GM18873 (cell line): Measurements from ENCODE around the gene BPIFB4.
"Not testable (repeated sequence)": the region's sequence is repeated elsewhere in the genome, so short reads cannot be mapped to it uniquely, and the experiment has no call there.

ENCODE experiments used
- ATAC-seq: cut with Tn5 transposase; IDR thresholded peaks from one replicate; pipeline ENCODE4 v1.9.1; 2021; ENCODE audit warnings: mild to moderate bottlenecking, moderate library complexity, moderate number of reproducible peaks; ENCODE audit not compliant: unreplicated experiment, low FRiP score

The BPIFB4 gene

DNA sequence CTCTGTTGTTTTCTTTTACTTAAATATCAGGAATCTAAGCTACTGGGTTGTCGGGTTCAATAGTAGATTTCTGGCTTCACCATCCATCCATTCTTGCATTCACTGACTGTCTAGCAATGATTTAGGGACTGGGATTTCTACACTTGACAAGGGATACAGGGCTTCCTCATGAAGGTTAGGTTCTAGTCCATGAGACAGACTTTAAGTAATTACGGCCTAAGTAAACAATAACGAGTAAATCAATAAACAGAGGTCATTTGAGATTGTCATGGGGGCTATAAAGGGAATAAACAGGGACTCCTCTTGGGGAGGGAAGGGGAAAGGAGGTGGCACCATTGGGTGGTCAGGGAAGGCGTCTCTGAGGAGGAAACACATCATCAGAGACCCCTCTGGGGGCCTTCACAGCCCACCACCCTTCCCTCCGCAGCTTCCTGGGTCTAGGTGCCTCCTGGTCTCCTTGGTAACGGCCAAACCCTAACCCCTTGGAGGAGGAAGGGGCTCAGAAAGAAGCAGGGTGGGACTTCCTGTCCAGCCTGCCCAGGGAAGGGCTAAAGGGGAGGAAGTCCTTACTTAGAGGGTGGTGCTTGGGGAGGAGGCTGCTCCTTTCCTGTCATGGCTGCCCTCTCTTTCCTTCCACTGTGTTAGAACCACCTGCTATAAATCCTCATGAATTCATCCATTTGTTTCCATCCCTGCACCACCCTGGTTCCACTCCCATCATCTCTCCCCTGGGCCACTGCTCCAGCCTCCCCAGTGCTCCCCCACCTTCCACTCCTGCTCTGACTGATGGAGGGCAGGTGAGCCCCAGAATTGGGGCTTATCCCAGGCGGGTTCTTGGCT is 33.3 kb downstream of the BPIFB4 start:
- ATAC-seq = no peak

DNA sequence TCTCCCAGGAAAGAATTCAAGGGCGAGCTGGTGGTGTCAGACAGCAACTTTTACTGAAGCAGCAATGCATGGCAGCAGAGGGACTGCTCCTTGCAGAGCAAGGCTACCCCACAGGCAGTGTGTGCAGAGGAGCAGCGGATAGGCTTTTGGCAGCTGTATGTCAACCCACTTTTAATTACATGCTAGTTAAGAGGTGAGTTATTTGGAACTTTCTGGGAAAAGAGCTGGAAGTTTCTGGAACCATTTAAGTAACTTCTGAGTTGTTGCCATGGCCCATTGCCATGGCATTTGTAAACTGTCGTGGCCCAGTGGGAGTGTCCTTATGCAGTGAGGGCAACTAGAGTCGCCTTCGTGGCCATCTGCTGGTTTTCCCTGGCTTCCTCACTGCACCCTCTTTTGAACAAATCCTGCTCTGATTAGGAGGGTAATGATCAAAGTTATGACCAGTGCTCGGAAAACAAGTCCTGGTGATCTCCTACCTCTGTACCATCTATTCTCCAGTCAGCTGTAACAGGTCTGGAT is 34.0 kb downstream of the BPIFB4 start:
- no peak for ATAC-seq

DNA sequence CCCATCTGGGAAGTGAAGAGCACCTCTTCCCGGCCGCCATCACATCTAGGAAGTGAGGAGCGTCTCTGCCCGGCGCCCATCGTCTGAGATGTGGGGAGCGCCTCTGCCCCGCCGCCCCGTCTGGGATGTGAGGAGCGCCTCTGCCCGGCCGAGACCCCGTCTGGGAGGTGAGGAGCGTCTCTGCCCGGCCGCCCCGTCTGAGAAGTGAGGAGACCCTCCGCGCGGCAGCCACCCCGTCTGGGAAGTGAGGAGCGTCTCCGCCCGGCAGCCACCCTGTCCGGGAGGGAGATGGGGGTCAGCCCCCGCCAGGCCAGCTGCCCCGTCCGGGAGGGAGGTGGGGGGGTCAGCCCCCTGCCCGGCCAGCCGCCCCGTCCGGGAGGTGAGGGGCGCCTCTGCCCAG is 36.1 kb downstream of the BPIFB4 start:
- not testable (repeated sequence) for ATAC-seq

DNA sequence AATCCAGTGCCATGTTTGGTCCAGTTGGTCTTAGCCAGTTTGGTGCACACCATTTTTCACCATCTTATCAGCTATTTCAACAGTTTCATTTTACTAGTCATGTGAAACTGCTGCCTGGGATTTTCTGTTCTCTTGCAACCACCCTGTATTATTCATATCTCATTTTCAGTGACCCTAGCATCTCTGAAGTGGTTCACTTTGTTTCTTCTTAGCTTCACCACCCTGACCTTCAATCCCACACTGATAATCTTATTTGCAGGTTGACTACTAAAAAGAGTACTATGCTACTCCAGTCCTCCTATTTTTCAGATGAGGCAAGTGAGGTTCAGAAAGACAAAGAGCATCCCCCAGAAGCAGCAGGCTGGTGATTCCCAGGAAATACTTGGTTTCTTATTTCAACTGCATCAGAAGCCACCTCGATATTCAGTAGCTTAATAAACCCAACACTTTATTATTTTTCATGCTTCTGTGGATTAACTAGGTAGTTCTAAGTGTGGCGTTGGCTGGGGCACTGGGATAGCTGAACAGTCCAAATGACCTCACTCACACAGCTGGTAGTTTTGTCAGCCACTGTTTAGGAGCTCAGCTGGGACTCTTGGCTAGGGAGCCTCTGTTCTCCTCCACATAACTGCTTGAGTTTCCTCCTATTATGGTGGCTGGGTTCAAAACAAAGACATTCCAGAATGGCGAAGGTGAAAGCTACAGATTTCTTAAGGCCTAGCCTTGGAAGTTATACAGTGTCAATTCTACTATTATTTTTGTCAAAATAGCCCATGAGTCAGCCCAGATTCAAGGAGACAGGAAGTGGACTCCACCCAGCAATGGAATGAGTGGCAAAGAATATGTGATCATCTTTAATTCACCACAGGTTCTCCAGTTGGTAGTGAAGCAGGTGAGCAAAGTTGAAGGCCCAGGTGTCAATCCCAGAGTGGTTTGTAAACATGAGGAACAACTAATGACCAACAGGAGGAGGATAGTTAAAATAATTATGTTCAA is 40.6 kb downstream of the BPIFB4 start:
- no peak for ATAC-seq

DNA sequence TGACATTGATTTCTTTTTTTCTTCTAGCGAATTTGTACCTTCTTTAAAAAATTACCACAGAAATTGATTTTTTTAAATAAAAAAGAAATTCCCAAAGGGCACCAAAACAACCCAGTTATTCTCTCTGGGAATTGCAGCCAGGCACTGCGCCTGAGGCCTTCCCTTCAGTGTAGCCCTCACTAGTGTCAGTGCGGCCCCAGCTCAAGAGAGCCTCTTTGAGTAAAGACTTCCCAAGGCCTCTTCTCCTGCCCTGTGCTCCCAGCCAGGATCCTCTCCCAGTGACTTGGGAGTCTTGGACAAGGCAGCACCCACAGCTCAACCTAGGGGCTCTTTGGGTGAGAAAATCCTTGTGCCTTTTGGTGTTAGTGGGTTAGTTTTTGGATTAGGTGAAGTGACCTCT is 41.5 kb downstream of the BPIFB4 start:
- ATAC-seq = no peak

DNA sequence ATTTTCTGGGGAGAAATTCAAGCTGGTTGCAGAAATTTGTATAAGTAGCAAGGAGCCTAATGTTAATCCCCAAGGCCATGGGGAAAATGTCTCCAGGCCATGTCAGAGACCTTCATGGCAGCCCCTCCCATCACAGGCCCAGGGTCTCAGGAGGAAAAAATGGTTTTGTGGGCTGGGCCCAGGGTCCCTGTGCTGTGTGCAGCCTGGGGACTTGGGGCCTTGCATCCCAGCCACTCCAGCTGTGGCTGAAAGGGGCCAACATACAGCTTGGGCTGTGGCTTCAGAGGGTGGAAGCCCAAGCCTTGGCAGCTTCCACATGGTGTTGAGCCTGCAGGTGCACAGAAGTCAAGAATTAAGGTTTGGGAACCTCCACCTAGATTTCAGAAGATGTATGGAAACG is 42.9 kb downstream of the BPIFB4 start:
- ATAC-seq = not testable (repeated sequence)

DNA sequence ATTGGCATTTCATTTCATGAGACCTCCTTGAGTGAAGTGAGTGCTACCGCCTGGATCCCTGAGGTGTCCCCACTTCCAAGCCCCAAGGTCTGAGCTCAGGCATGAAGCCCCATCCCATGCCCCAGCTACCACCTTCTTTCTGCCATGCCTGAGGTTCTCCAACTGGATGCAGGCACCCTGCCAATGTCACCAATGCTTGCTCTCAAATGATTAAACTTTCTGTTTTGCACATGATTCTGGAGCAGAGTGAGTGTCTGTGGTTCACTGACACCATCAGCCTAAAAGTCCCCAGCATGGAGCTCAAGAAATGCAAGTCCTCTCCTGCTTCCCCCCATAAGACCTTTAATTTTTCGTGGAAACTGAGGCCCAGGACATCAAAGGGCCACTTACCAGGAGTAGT is 44.8 kb downstream of the BPIFB4 start:
- ATAC-seq = no peak

DNA sequence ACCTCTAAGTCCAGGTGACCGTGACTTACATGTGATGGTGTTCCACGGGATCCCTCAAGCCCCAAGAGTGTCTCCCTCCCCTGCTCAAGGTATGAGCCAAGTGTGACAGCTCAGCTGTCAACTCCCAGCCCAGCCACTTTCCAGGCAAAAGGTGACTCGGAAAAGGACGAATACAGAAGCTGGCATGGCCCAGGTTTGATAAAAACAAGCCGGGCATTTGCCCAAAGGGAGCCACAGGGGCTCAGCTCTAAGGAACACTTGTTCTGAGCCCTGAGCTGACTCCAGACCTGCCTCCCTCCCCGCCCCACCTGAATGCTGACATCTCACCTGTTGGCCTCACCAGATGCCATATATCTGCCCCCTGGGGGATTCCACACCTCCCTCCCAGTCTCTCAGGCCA is 45.6 kb downstream of the BPIFB4 start:
- ATAC-seq = no peak

DNA sequence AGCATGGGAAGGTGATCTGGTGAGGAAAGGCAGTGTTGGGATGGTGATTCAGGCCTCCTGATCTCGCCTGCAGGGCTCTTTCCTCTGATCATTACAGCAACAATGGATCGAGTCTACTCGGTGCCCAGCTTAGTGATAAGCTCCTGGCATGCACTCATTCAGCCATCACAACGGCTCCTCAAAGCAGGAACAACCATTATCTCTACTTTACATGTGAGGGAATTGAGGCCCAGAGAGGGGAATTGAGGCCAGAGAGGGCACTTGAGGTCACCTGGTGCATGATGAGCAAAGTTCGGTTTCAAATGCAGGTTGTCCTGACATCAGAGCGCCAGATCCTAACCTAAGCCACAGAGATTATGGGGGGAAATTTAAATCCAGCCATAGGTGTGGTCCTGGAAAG is 46.5 kb downstream of the BPIFB4 start:
- no peak for ATAC-seq

DNA sequence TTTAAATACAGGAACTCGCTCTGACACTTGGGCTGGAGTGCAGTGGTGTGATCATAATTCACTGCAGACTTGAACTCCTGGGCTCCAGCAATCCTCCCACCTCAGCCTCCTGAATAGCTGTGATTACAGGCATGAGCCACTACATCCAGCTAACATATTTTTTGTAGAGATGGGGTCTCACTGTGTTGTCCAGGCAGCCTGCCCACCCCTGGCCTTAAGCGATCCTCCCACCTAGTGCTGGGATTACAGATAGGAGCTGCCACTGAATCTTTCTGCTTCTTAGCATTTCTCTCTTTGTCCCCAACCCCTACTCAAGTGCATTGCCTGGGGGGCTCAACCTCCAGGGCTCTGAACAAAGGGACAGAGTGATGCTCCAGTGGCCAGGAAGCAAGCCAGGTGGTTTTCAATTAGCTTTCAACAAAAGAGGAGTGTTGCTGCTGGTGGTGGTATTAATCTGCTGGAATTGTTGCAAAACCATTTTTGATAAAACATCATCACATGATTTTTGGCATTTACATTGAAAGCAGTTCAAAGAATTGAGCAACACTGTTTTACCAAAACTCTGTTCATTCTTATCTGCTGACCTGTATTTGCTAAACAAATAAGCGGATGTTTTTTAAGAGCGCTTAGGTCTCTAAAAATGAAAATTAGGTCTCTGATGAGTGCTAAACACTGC is 48.1 kb downstream of the BPIFB4 start:
- ATAC-seq = no peak

DNA sequence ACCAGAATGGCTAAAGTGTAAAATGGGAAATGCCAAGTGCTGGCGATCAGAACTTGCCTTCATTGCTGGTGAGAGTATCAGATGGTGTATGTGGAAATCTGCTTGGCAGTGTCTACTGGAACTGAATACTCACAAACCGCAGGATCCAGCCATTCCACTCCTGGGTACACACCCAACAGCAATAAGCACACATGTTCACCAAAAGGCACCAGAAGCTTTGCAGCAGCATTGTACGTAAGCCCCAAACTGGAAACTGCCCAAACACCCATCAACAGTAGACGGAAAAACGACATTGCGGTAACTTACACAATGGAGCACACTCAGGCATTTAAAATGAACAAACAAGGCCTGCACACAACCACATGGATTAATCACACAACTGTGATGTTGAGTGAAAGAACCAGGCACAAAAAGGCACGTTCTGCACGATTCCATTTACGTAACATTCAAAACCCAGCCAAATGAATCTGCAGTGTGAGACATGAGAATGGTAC is 51.2 kb downstream of the BPIFB4 start:
- ATAC-seq = no peak

DNA sequence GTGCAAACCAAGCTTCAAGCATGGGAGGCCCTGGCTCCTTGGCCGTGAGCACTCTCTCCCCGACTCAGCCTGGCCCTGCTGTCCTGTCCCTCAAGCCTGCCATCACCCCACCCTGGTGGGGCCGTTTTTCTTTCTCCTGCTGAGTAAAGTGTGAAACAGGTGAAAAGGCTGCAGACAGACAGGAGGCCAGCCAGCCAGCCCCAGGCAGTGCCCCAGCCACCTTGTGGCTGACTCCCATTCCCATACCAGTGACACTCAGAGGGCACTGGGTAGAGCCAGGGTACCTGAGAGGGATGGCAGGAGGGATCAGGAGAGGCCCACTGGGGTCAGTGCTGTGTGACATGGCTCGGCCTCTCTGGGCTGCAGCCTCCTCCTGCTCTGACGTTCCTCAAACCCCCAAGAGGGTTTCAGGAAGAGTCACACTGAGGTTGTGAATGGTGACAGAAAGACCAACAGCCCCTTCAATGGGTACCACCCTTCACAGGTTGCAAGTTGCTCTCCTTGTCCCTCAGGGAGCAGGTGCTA is 52.6 kb downstream of the BPIFB4 start:
- no peak for ATAC-seq

DNA sequence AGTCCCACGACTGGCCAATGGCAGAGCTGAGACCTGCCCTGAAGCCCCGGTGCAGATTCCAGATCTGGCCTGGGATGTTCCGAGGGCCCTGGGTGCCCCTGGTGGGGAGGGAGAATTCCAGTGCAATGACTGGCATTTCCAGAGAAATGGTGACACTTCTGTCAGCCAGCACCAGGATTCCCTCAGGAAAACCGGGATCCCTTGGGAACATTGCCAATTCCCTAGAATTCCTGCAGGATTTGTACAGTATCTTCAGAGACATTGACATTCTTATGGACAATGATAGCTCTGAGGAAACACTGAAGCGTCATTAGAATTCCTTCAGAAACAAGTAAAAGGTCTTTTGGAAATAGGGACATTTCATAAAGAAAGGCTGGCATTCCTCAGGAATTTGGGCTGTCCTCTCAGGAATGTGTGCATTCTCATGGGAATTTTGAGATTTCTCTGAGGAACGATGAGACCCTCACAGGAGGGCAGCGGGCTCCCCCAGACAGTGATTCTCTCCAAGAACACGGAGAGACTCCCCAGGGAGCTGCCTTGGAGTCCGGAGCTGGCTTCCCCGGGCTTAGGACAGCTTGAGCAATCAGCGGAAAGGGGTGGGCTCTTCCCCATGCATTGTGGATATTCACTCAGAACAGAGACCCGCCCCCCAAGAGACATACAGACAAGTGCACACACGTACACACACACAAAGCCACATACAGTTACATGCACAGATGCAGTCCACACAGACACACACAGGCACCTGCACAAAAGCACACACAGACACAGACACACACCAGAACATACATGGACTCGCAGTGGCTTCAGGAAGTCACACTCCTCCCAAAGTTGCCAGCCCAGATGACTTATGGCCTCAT is 53.3 kb downstream of the BPIFB4 start:
- ATAC-seq = no peak

DNA sequence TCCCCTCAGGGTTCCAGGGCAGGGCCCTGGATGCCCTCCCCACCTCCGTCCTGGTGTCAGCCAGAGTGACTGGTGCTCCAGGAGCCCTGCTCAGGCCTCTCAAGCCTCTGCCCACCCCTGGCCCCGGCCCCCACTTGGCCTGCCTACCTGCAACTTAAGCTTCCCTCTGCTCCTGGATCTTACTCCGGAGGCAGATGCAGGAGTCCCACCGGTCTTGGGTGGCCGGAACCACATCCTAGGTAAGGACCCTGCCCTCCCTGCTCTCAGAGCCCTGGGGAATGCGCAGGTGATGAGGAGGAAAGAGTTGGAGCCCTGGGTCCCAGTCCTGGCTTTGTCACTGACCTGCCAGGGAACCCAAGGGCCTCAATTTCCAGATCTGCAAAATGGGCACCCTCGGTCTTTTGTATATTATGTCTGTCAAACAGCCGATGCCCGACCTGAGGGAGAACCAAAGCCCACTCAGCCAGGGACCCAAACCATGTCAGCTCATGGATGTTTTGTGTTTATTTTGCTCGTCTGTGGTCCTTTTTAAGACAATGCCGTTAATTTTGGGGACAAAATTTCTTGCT is 54.0 kb downstream of the BPIFB4 start:
- no peak for ATAC-seq

DNA sequence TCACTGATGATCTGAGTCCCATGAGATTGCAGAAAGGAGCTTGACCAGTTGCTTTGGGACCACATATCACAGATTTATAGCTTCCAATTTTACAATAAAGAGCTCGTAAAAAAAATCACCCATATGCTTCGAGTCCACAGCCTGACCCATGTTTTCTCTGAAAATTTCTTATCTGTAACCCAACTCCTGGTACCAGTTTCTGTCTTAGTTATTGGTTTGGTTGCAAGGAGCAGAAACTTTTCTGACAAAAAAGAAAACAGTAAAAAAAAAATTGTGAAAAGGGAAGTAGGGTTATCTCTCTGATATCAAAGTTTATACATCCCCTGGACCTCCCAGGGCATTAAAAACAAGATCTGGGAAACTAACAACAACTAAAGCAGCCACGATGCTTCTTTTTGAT is 57.8 kb downstream of the BPIFB4 start:
- no peak for ATAC-seq

DNA sequence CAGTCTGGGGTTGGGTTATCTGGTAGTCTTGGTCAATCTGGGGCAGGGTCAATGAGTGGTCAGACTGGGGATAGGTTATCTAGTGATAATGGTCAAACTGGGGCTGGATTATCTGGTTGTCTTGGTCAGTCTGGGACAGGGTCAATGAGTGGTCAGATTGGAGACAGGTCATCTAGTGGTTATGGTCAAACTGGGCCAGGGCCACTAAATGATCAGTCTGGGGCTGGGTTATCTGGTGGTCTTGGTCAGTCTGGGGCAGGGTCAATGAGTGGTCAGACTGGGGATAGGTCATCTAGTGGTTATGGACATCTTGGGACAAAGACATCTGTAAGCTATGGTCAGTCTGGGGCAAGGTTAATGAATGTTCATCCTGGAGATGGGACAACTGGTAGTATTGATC is 60.0 kb downstream of the BPIFB4 start:
- ATAC-seq = no peak

DNA sequence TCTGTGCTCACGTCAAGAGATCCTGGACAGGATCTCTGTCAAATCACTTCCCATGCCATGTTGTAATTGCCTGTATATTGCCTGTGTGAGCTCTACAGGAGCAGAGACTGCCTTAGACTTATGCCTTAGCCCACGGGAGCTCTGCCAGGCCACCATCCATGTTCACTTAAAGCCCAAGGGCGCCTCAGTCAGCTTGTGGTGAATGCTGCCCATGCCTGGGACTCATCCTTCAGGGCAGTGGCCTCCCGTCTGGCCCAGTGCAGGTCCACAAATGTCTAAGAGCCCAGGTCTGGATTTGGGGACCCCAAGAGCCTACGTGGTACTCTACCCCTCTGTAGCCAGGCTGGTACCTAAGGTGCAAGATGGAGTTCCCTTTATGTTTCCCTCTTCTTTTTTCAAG is 66.1 kb downstream of the BPIFB4 start:
- ATAC-seq = no peak

DNA sequence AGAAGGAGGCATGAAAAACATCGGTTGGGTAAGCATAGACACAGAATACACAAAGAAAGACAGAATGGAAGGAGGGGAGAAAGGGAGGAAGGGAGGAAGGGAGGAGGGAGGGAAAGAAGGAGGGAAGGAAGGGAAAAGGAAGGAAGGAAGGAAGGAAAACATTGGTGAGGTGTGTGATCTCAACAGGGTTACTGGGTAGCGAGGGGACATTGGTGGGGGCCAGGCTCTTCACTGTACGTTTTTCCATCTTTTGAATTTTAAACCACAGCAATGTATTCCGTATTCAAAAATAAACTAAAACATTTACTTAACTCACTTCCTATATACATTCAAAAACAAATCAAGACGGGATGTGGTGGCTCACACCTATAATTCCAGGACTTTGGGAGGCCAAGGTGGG is 67.9 kb downstream of the BPIFB4 start:
- no peak for ATAC-seq

DNA sequence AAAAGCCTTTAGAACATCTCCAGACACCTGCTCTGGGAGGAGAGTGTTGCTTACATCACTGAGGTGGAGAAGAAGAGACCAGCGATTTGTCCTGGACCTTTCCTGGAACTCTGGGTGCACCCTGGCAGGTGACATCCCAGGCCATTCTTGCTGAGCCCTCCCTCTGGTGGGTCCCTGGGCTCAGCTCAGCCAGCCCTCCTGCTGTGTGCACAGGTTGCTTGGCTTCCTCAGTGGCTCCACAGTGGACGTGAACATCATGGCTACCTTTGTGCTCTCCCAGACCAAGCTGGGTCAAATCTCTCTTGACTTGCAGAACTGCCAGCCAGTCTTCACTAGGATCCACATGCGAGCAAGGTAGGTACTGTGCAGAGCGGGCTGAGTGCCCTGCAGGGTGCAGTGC is 68.6 kb downstream of the BPIFB4 start:
- ATAC-seq = no peak
